Measurements from ENCODE around the gene HSPE1.

DNA sequence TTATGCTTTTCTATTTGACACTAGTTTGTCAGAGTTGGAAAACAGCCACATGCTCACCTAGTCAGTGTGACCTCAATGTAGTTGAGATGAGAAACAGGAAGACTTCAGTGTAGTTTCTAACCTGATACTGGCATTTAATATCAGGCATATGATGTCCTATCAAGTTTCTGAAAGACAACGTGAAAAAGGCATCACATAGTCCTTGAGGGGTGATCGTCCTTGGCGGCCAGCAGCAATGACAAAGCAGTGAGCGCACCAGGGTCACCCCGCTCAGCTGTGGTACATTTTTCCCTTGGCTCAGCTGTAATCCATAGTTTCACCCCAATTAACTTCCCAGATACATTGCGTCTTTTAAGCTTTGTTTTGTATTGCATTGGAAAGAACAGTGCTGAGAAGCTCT, 4.3 kb downstream of the HSPE1 start:
- TF ChIP-seq EZH2phosphoT487 (IDR thresholded peaks at IDR 0.05; ENCODE audit: insufficient read depth, low read depth) (no peak), EZH2 (IDR thresholded peaks at IDR 0.05; ENCODE audit: insufficient read depth, poor library complexity, severe bottlenecking) (no peak)
